ENCODE results near the gene LRRC3. TPM values are rescaled to one million over a fixed set of nuclear protein-coding genes. Genes with fewer than 3 reads are reported as not detected.

LRRC3 gene
- total and polyA plus RNA-seq, 2 of the 8 experiments (the other 6 are each of a cell fraction or from before 2014, with no cell fraction given) = 3.1 to 5.4 TPM

- Histone ChIP-seq H3K23ac (ENCODE audit: insufficient read length) (no peak overlapping the region), H3K23me2 (ENCODE audit: low read depth, low read length) (no peaks in the 10 kb centered on the region), H2BK5ac (ENCODE audit: low read depth, low read length) (no peak overlapping the region), H3K18ac (ENCODE audit: extremely low read depth, low read length) (no peak overlapping the region), H3K14ac (ENCODE audit: insufficient read length) (no peak overlapping the region), H3K79me2 (ENCODE audit: control insufficient read depth in 1 of 2, insufficient read depth in 2 of 2, low read length in 2 of 2) (no peaks in the 10 kb centered on the region), H2BK15ac (ENCODE audit: low read length) (no peak overlapping the region), H3K79me1 (ENCODE audit: low read depth, low read length) (no peaks in the 10 kb centered on the region), H4K8ac (ENCODE audit: extremely low read depth, insufficient read depth, low read length) (no peak overlapping the region), H4K91ac (replicated peaks; ENCODE audit: insufficient read length, low read length) (no peak overlapping the region), H3K4me3 (ENCODE audit: extremely low read depth in 1 of 4, insufficient read depth in 2 of 4, low read depth in 3 of 4, low read length in 4 of 4) (no peak overlapping the region), H3K4me2 (ENCODE audit: insufficient read depth in 1 of 2, low read depth in 2 of 2, low read length in 2 of 2) (no peak overlapping the region), H2AFZ (ENCODE audit: low read length) (no peak overlapping the region), H3K27ac (ENCODE audit: low read depth, low read length) (no peak overlapping the region), H3K4me1 (replicated peaks in 1 of 4; ENCODE audit: control insufficient read depth in 3 of 4, insufficient read depth in 4 of 4, low read length in 3 of 4) (no peaks in the 10 kb centered on the region; a peak in 1 of 7 replicates), H4K20me1 (replicated peaks in 1 of 2; ENCODE audit: control insufficient read depth in 1 of 2, insufficient read depth in 2 of 2, low read length in 2 of 2) (no peaks in the 10 kb centered on the region), H3K56ac (replicated peaks; ENCODE audit: insufficient read length, low read depth, low read length) (no peak overlapping the region), H3K9me3 (ENCODE audit: insufficient read depth in 2 of 2, low read depth in 1 of 2, low read length in 1 of 2) (no peaks in the 10 kb centered on the region), H2BK20ac (ENCODE audit: low read length) (no peak overlapping the region), H3K27me3 (replicated peaks in 1 of 4; ENCODE audit: control insufficient read depth in 3 of 4, extremely low read depth in 1 of 4, insufficient read depth in 3 of 4, low read length in 3 of 4) (no peaks in the 10 kb centered on the region), H3K9ac (replicated peaks in 1 of 4; ENCODE audit: extremely low read depth in 1 of 4, low read depth in 3 of 4, low read length in 3 of 4) (no peak overlapping the region), H2BK120ac (replicated peaks; ENCODE audit: low read depth, low read length) (no peak overlapping the region), H2AK5ac (ENCODE audit: low read depth, low read length) (no peak overlapping the region), H3K36me3 (ENCODE audit: control insufficient read depth in 2 of 4, insufficient read depth in 4 of 4, low read length in 3 of 4) (no peaks in the 10 kb centered on the region), H4K5ac (ENCODE audit: insufficient read length, low read depth, low read length) (no peak overlapping the region), H3K4ac (replicated peaks; ENCODE audit: insufficient read length, low read depth, low read length) (no peak overlapping the region), H2BK12ac (ENCODE audit: low read depth, low read length) (no peak overlapping the region)
- FAIRE-seq (no peak), DNase-seq (ENCODE audit: low read depth in 1 of 2, low spot score in 2 of 2) (no peak)
- ChIA-PET CTCF (ENCODE audit: partially characterized antibody) (interaction anchor here (1.1 to 4.7 kb wide), 6 partner anchors 10 to 104 kb away, joined by 3 to 20 read pairs (median 4); no protein-coding TSS in a partner anchor), POLR2A (ENCODE audit: partially characterized antibody) (interaction anchor here (1.0 to 1.7 kb wide), 2 partner anchors 43 to 100 kb away, joined by 3 to 6 read pairs; no protein-coding TSS in a partner anchor)
- WGBS, 2 experiments (ENCODE audit: extremely low coverage in 1 of 2, insufficient coverage in 1 of 2, insufficient read length in 1 of 2, insufficient replicate concordance in 2 of 2, low coverage in 1 of 2, low lambda C conversion rate in 2 of 2, missing lambda C conversion rate in 1 of 2) = 91% methylated on average over 20 of the region's 20 CpGs; no CpG with 5 or more reads in 1 of the 2 experiments
- TF ChIP-seq SAP30 (IDR thresholded peaks at IDR 0.05; ENCODE audit: insufficient read depth, insufficient replicate concordance, low read length) (no peak), GABPA (IDR thresholded peaks at IDR 0.05; ENCODE audit: borderline replicate concordance, insufficient read depth, low read length) (no peak), JUN (IDR thresholded peaks at IDR 0.05; ENCODE audit: low read depth, low read length) (no peak), YY1 (IDR thresholded peaks at IDR 0.05; ENCODE audit: low read depth, low read length) (no peak)
These were observed 13.6 kb upstream of the LRRC3 start for GRCh38 chr21:44441581-44442265.

Measured in H1 (cell line).